IPS-15b (cell line): ENCODE measurements around the gene R3HDM4.
"Not testable (repeated sequence)": the region's sequence is repeated elsewhere in the genome, so short reads cannot be mapped to it uniquely, and the experiment has no call there.

Experiments used
- H3K27me3 ChIP-seq: one replicate; pipeline ENCODE4 v1.6.1; 2013; ENCODE audit warnings: low read length; ENCODE audit not compliant: control insufficient read depth, insufficient read depth
- H3K36me3 ChIP-seq: one replicate; pipeline ENCODE4 v1.6.1; 2013; ENCODE audit warnings: low read length; ENCODE audit not compliant: control insufficient read depth, insufficient read depth
- H3K4me1 ChIP-seq: one replicate; pipeline ENCODE4 v1.6.1; 2013; ENCODE audit warnings: mild to moderate bottlenecking, low read length; ENCODE audit not compliant: control insufficient read depth, insufficient read depth
- H3K4me3 ChIP-seq: one replicate; pipeline ENCODE4 v1.5.1; 2013; ENCODE audit warnings: low read depth, low read length
- H3K9ac ChIP-seq: one replicate; pipeline ENCODE4 v1.6.1; 2013; ENCODE audit warnings: low read depth, mild to moderate bottlenecking, low read length
- H3K9me3 ChIP-seq: one replicate; pipeline ENCODE4 v1.6.1; 2013; ENCODE audit warnings: mild to moderate bottlenecking, low read length; ENCODE audit not compliant: control insufficient read depth, insufficient read depth

The R3HDM4 gene

GRCh38 chr19:858868-859843 lies 53.9 kb downstream of the R3HDM4 start, which contains the start of gene CFD:
CFD (plus strand) TSS chr19:859664; CDS start chr19:859690, 26 bp downstream.
- no peaks in the 10 kb centered on the region for H3K9me3 ChIP-seq
- H3K9ac ChIP-seq: no peak within 1 kb of the TSS
- H3K27me3 ChIP-seq: peaks cover 5% of the 10 kb centered on the region
- peak within 1 kb of the TSS; percentile 54 for H3K4me3 ChIP-seq
- no peaks in the 10 kb centered on the region for H3K36me3 ChIP-seq
- H3K4me1 ChIP-seq: no peaks in the 10 kb centered on the region

DNA sequence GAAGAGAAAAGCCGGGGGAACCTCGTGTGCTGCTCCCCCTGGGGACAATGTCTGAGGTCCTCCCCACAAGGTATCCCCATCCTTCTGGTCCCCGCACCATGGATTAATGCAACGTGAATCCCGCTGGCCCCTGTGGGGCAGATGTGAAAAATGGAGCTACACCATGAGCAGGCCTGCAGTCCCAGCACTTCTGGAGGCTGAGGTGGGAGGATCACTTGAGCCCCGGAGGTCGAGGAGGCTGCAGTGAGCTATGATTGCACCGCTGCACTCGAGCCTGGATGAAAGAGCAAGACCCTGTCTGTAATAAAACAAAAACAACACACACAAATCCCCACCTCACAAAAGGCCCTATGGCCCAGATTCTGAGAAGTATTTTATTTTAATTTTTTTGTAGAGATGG lies 54.7 kb downstream of the R3HDM4 start:
- Histone ChIP-seq H3K4me3 (no peak overlapping the region), H3K9me3 (no peaks in the 10 kb centered on the region), H3K27me3 (peaks cover 5% of the 10 kb centered on the region), H3K36me3 (no peaks in the 10 kb centered on the region), H3K9ac (no peak overlapping the region), H3K4me1 (no peaks in the 10 kb centered on the region)

GRCh38 chr19:855566-856120 lies 57.4 kb downstream of the R3HDM4 start:
- Histone ChIP-seq H3K4me3 (no peak overlapping the region), H3K27me3 (peaks cover 5% of the 10 kb centered on the region), H3K9me3 (no peaks in the 10 kb centered on the region), H3K4me1 (no peaks in the 10 kb centered on the region), H3K36me3 (no peaks in the 10 kb centered on the region), H3K9ac (no peak overlapping the region)

- Histone ChIP-seq H3K9me3 (no peaks in the 10 kb centered on the region), H3K4me3 (no peak overlapping the region), H3K27me3 (peaks cover 5% of the 10 kb centered on the region), H3K9ac (no peak overlapping the region), H3K36me3 (no peaks in the 10 kb centered on the region), H3K4me1 (no peaks in the 10 kb centered on the region)
Measured at GRCh38 chr19:855142-855541, 57.9 kb downstream of the R3HDM4 start.

DNA sequence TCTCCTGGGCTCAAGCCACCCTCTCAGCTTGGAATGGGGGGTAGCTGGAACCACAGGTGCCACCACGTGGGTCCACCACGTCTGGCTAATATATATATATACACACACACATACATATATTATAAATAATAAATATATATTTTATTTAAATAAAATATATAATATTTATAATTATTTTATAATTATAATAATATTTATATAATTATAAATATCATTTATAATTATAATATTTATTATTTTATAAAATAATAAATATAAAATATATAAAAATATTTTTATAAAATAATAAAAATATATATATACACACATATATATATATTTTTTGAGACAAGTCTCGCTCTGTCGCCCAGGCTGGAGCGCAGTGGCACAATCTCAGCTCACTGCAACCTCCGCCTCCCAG lies 58.5 kb downstream of the R3HDM4 start:
- Histone ChIP-seq H3K4me3 (no peak overlapping the region), H3K9me3 (no peaks in the 10 kb centered on the region), H3K4me1 (no peaks in the 10 kb centered on the region), H3K9ac (no peak overlapping the region), H3K27me3 (peaks cover 2% of the 10 kb centered on the region), H3K36me3 (no peaks in the 10 kb centered on the region)

- H3K4me3 ChIP-seq, H3K9me3 ChIP-seq, H3K4me1 ChIP-seq, H3K27me3 ChIP-seq, H3K9ac ChIP-seq, H3K36me3 ChIP-seq: not testable (repeated sequence)
Measured at GRCh38 chr19:853614-854220, 59.3 kb downstream of the R3HDM4 start.

- Histone ChIP-seq H3K9me3 (no peaks in the 10 kb centered on the region), H3K4me3 (no peak overlapping the region), H3K4me1 (no peaks in the 10 kb centered on the region), H3K27me3 (no peaks in the 10 kb centered on the region), H3K36me3 (no peaks in the 10 kb centered on the region), H3K9ac (no peak overlapping the region)
Measured at GRCh38 chr19:853014-853585, 59.9 kb downstream of the R3HDM4 start.

GRCh38 chr19:852136-853013 lies 60.6 kb downstream of the R3HDM4 start, which contains the start of gene ELANE:
ELANE (plus strand) TSS chr19:852303; CDS start chr19:852329, 26 bp downstream.
- Histone ChIP-seq H3K36me3 (no peaks in the 10 kb centered on the region), H3K4me1 (no peaks in the 10 kb centered on the region), H3K4me3 (no peak within 1 kb of the TSS), H3K9me3 (no peaks in the 10 kb centered on the region), H3K27me3 (no peaks in the 10 kb centered on the region), H3K9ac (no peak within 1 kb of the TSS)

DNA sequence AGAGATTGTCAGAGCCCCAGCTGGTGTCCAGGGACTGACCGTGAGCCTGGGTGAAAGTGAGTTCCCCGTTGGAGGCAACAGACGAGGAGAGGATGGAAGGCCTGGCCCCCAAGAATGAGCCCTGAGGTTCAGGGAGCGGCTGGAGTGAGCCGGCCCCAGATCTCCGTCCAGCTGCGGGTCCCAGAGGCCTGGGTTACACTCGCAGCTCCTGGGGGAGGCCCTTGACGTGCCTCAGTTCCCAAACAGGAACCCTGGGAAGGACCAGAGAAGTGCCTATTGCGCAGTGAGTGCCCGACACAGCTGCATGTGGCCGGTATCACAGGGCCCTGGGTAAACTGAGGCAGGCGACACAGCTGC lies 62.1 kb downstream of the R3HDM4 start:
- no peaks in the 10 kb centered on the region for H3K9me3 ChIP-seq
- no peaks in the 10 kb centered on the region for H3K27me3 ChIP-seq
- no peak overlapping the region for H3K4me3 ChIP-seq
- no peak overlapping the region for H3K9ac ChIP-seq
- H3K4me1 ChIP-seq: no peaks in the 10 kb centered on the region
- H3K36me3 ChIP-seq: no peaks in the 10 kb centered on the region

DNA sequence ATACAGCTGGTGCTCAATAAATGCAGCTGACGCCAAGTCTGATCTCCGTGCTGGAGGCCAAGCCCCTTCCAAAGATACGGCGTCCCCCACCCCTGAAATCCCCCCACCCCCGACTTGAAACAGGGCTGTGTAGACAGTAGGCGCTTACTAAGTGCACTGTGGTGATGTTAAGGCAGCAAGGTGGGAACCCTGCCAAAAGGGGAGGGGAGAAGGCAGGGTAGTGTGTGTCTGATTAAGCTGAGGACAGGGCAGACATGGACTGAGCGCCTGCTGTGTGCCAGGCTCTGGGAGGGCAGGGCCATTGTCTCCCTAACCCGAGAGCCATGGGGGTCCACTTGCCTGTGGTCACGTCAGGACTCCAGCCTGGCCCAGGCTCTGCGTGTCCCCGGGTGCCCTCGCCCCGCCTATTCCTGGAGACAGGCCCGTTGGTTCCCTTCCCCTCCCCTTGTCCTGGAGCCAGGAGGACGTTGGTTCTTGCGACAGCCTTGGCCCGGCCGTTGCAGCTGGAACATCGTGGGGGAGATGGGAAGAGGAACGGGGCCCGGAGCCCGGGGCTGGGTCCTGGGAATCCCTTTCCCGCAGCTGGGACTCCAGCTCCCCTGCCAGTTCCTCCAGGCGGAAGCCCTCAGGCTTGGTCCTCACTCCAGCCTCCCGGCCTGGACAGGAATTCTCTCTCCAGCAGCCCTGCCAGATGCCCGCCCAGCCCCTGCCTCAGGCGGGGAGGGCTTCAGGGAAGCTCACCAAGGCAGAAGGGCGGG lies 62.6 kb downstream of the R3HDM4 start:
- no peaks in the 10 kb centered on the region for H3K4me1 ChIP-seq
- no peak overlapping the region for H3K9ac ChIP-seq
- no peaks in the 10 kb centered on the region for H3K27me3 ChIP-seq

More for the DNA sequence above, 62.6 kb downstream of the R3HDM4 start:
- no peak overlapping the region for H3K4me3 ChIP-seq
- H3K36me3 ChIP-seq: no peaks in the 10 kb centered on the region
- H3K9me3 ChIP-seq: no peaks in the 10 kb centered on the region
